Pancreas (tissue), 10 donors: Measurements from ENCODE around the gene USP24. TPM values are rescaled to one million over a fixed set of nuclear protein-coding genes. Genes with fewer than 3 reads are reported as not detected.

Source experiments
- ATAC-seq, 4 donors: fragments of 200-7000 bp; cut with Tn5 transposase; one replicate each; pipeline versions ENCODE4 v1.8.0 to v1.9.1; 2020; ENCODE audit warnings: mild to moderate bottlenecking in 4 of 4, moderate library complexity in 4 of 4
- DNase-seq, 6 donors: peaks; one replicate each; pipeline ENCODE4 v3.0.0-alpha.2; 2020
- FAIRE-seq: peaks from 2 replicates; lab custom pipeline; 2012; peaks lifted over from hg19 to GRCh38; lab: Jason Lieb, UNC
- H3K27ac ChIP-seq, 4 donors: fragments of 200-600 bp; sonication (generic); 1 replicate in 3 of 4; 2 replicates in 1 of 4; pipeline versions ENCODE4 v1.5.0 to v1.8.0; 2020
- H3K27me3 ChIP-seq, 4 donors: fragments of 200-600 bp; one replicate each; pipeline ENCODE4 v1.8.0; 2021
- H3K36me3 ChIP-seq, 3 donors: fragments of 200-600 bp; sonication (generic) in 1 of 3; one replicate each; pipeline versions ENCODE4 v1.5.0 to v1.8.0; 2020 to 2021
- H3K4me1 ChIP-seq, 3 donors: fragments of 200-600 bp; one replicate each; pipeline ENCODE4 v1.8.0; 2021
- H3K4me3 ChIP-seq, 4 donors: fragments of 200-600 bp; sonication (generic) in 2 of 4; one replicate each; pipeline versions ENCODE4 v1.5.0 to v1.8.0; 2020 to 2021
- H3K9me3 ChIP-seq, 4 donors: fragments of 200-600 bp; one replicate each; pipeline ENCODE4 v1.8.0; 2021
- CTCF ChIP-seq, 4 donors: fragments of 200-600 bp; sonication (generic) in 3 of 4; IDR thresholded peaks; one replicate each; pipeline versions ENCODE4 v1.5.0 to v1.8.0; 2021; ENCODE audit warnings: antibody characterized with exemption in 4 of 4
- WGBS, 2 donors: extraction: QIAGEN DNeasy Blood & Tissue Kit; methylation state at CpG; one replicate each; pipeline ENCODE4 v1.1.7; 2013; 5-methylcytosine and 5-hydroxymethylcytosine counted together
- intact Hi-C, 3 donors: fragments of 100-400 bp; cut with DNase I; formaldehyde crosslinking; loops; one replicate each; pipeline versions ENCODE4 v1.11.1 to v1.14.2; 2022
- polyA plus RNA-seq, 2 donors: library from polyadenylated mRNA; stranded (reverse); fragments of 200-250 nt; gene quantifications; one replicate each; pipeline ENCODE4 v1.2.3, GENCODE V29; 2013
- total RNA-seq, 6 donors: library from RNA; stranded (reverse); fragmentation: NEBNext Ultra II Directional in 4 of 6; extraction: Animal tissue kit (Norgen Biotek cat#: 25700) in 4 of 6; gene quantifications; one replicate each; pipeline versions ENCODE4 v1.2.1 to v1.2.4, GENCODE V29; 2021 to 2023
- donor health status: healthy with polysubstance abuse.
- donor health status: DM: no; HTN: no; CAD: no; lungs with moderate emphysema.
- donor health status: DM: no; HTN: no; CAD: no.
- donor health status: control.
- donor health status: control.
- donor health status: Bipolar disorder and iron deficiency.
- donor health status: DM: yes; HTN: yes; CAD: no.
- donor health status: DM: no; HTN: no; CAD: no.
- donor health status: DM: no; HTN: no; CAD: no.
- donor health status: DM: yes; HTN: yes; CAD: no.

USP24 gene
- total and polyA plus RNA-seq, 8 donors: 7.5 to 26.8 (median 14.5) TPM

GRCh38 chr1:55070293-55071164, 144.6 kb downstream of the USP24 start:
- no peak for TF ChIP-seq CTCF (IDR thresholded peaks at IDR 0.05)
- WGBS, 2 donors: 83 to 84% methylated on average over 17 of the region's 17 CpGs
- H3K9me3 ChIP-seq: no peaks in the 10 kb centered on the region
- H3K27me3 ChIP-seq: no peaks in the 10 kb centered on the region
- intact Hi-C loops: no loop called here
- peak in 2 of 4 donors; percentile 32 to 35 for ATAC-seq
- H3K4me3 ChIP-seq: no peak overlapping the region
- DNase-seq: no peak
- no peak for FAIRE-seq
- no peak overlapping the region for H3K27ac ChIP-seq
- H3K36me3 ChIP-seq: peaks cover 0 to 56% (median 16%) of the 10 kb centered on the region in 3 donors
- H3K4me1 ChIP-seq: no peaks in the 10 kb centered on the region

DNA sequence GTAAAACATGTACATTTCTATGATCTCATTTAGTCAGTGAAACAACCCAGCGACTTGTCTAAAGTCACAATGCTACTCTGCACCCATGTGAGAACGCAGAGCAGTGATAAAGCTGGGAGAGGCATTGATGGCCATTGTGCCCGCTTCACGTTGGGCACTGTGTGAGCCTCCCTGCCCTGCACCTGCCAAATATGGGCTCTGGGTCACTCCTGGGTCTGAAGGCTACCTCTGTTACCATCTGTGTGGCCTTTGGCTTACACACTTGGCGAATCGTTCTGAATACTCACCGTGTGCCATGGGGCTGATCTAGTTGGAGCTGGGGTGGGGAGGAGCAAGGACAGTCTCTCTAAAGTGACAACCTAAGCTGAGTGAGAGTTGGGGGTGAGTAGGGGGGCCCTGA, 145.9 kb downstream of the USP24 start:
- no peak for ATAC-seq
- intact Hi-C loops: no loop called here
- TF ChIP-seq CTCF (IDR thresholded peaks at IDR 0.05): no peak
- Histone ChIP-seq H3K27ac (no peak overlapping the region), H3K4me3 (no peak overlapping the region), H3K27me3 (no peaks in the 10 kb centered on the region), H3K36me3 (peaks cover 0 to 45% (median 16%) of the 10 kb centered on the region in 3 donors), H3K9me3 (no peaks in the 10 kb centered on the region), H3K4me1 (no peaks in the 10 kb centered on the region)
- no peak for DNase-seq
- WGBS, 2 donors: 91% methylated on average over 7 of the region's 7 CpGs
- no peak for FAIRE-seq

DNA sequence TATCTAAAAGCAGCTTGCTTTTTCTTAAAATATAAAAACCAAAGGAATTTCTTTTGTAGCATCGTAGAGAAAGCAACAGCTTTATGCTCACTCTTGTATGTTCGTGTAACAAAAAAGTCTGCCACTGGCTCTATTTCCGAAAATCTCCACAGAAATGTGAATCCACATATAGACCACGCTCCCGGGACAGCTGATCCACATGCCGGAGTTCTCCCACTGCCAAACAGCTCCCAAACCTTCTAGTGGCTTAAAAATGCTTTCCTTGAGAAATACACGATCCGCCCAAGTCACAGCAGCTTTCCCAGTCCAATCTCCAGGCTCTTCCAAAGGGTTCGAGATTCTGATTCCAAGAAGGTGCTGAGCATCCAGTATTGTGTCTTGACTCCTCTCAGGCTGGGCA, 146.5 kb downstream of the USP24 start:
- H3K4me3 ChIP-seq: no peak overlapping the region
- no peak for ATAC-seq
- peaks cover 0 to 41% (median 16%) of the 10 kb centered on the region in 3 donors for H3K36me3 ChIP-seq
- H3K4me1 ChIP-seq: no peaks in the 10 kb centered on the region
- DNase-seq: no peak
- no peak for FAIRE-seq
- no peak overlapping the region for H3K27ac ChIP-seq
- no peak for TF ChIP-seq CTCF (IDR thresholded peaks at IDR 0.05)
- no peaks in the 10 kb centered on the region for H3K9me3 ChIP-seq
- no peaks in the 10 kb centered on the region for H3K27me3 ChIP-seq
- WGBS, 2 donors: 94 to 96% methylated on average over 9 of the region's 9 CpGs
- intact Hi-C loops: no loop called here

DNA sequence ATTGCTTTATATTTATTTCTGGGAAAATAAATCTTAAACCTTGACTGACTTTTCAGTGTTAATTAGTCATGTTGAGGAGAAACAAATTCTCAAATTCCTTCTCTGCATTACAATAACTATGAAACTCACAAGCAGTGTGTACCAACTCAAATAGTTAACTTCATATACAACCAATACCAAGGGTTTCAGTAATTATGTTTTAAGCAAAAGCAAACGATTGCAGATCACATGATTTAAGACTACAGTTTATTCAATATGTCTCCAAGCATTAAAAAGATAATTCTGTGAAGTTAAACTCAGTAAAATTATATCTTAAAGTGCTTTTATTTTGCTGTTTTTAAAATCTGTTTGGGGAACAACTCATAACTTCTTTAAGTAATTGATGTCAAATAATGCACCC, 147.2 kb downstream of the USP24 start:
- H3K27ac ChIP-seq: no peak overlapping the region
- H3K9me3 ChIP-seq: no peaks in the 10 kb centered on the region
- H3K36me3 ChIP-seq: peaks cover 0 to 33% (median 16%) of the 10 kb centered on the region in 3 donors
- ATAC-seq: no peak
- no peaks in the 10 kb centered on the region for H3K4me1 ChIP-seq
- no peak for DNase-seq
- no peak overlapping the region for H3K4me3 ChIP-seq
- intact Hi-C loops: no loop called here
- no peaks in the 10 kb centered on the region for H3K27me3 ChIP-seq
- no peak for FAIRE-seq
- no peak for TF ChIP-seq CTCF (IDR thresholded peaks at IDR 0.05)
- 63 to 73% methylated on average over 1 of the region's 1 CpG for WGBS, 2 donors
